Measurements from ENCODE around the gene HIGD1C.
"Not testable (repeated sequence)": the region's sequence is repeated elsewhere in the genome, so short reads cannot be mapped to it uniquely, and the experiment has no call there.

Gene HIGD1C

DNA sequence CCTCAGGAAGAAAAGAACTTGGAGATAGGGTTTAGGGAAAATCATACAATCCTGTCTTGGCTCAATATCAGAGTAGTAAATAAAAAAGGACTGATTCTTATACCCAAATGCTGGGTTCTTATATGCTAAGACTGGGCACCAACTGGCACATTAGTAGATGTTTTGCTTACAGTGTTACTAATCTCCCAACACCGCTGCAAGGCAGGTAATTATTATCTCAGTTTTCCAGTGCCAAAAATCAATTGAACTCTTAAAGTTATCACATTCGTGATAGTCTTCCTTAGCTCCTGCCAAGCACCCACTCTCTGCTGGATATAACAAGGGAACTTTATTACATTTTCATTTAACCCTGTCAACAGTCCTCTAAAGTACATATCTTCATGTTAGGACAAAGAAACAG, 25.0 kb upstream of the HIGD1C start:
- Mint-ChIP-seq H3K27me3 (no peaks in the 10 kb centered on the region), H3K27ac (no peak overlapping the region), H3K9me3 (ENCODE audit: low read depth) (no peaks in the 10 kb centered on the region), H3K4me3 (no peak overlapping the region), H3K4me1 (ENCODE audit: low read depth) (peaks cover 44% of the 10 kb centered on the region), H3K36me3 (no peaks in the 10 kb centered on the region)

DNA sequence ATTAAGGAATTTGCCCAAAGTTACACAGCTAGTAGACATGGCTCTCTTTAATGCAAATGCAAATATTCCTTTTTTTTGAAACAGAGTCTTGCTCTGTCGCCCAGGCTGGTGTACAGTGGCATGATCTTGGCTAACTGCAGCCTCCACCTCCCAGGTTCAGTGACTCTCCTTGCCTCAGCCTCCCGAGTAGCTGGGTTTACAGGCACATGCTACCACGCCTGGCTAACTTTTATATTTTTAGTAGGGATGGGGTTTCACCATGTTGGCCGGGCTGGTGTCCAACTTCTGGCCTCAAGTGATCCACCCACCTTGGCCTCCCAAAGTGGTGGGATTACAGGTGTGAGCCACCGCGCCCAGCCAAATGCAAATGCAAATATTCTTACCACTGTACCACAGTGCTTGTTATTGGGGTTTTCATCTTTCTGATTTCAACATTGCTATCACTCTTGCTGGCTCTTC, 24.5 kb upstream of the HIGD1C start:
- no peak overlapping the region for H3K4me3 Mint-ChIP-seq
- no peak overlapping the region for H3K27ac Mint-ChIP-seq
- no peaks in the 10 kb centered on the region for H3K36me3 Mint-ChIP-seq
- H3K9me3 Mint-ChIP-seq (ENCODE audit: low read depth), result no peaks in the 10 kb centered on the region
- peaks cover 41% of the 10 kb centered on the region for H3K4me1 Mint-ChIP-seq (ENCODE audit: low read depth)
- H3K27me3 Mint-ChIP-seq, result no peaks in the 10 kb centered on the region

DNA sequence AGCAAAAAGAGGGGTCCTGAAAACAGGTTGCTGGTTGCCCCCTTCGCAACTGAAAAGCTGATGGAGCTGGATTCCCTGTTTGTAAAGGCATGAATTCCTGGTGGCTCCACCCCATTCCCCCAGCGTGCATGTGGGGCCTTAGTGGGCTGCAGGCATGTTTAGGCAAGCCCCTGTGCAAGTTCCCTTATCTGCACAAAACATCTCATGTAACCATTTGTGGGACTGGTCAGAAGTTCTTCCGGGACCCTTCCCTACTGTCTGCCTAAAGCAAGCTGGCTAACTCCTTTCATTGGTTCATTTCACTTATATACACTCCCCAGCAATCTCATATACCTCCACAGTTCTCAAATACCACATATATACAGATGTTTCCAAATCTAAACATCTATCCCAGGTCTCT, 24.0 kb upstream of the HIGD1C start:
- Mint-ChIP-seq H3K27ac (no peak overlapping the region), H3K4me1 (ENCODE audit: low read depth) (peaks cover 37% of the 10 kb centered on the region), H3K4me3 (no peak overlapping the region), H3K36me3 (no peaks in the 10 kb centered on the region), H3K9me3 (ENCODE audit: low read depth) (no peaks in the 10 kb centered on the region), H3K27me3 (no peaks in the 10 kb centered on the region)

DNA sequence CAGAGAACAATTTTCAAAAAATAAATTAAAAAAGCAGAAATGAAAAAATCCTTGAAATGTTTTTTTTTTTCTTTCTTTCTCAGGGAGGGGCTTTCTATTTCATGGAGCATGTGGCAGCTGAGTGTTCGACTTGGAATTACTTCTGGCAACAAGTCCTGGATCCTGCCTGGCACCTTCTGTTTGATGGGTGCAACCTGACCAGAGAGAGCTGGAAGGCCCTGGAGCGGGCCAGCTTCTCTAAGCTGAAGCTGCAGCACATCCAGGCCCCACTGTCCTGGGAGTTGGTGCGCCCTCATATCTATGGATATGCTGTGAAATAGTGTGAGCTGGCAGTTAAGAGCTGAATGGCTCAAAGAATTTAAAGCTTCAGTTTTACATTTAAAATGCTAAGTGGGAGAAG, 22.5 kb upstream of the HIGD1C start:
- no peak overlapping the region for H3K4me3 Mint-ChIP-seq
- no peaks in the 10 kb centered on the region for H3K9me3 Mint-ChIP-seq (ENCODE audit: low read depth)
- H3K27me3 Mint-ChIP-seq, result no peaks in the 10 kb centered on the region
- no peaks in the 10 kb centered on the region for H3K36me3 Mint-ChIP-seq
- H3K4me1 Mint-ChIP-seq (ENCODE audit: low read depth), result peaks cover 24% of the 10 kb centered on the region
- H3K27ac Mint-ChIP-seq, result no peak overlapping the region

DNA sequence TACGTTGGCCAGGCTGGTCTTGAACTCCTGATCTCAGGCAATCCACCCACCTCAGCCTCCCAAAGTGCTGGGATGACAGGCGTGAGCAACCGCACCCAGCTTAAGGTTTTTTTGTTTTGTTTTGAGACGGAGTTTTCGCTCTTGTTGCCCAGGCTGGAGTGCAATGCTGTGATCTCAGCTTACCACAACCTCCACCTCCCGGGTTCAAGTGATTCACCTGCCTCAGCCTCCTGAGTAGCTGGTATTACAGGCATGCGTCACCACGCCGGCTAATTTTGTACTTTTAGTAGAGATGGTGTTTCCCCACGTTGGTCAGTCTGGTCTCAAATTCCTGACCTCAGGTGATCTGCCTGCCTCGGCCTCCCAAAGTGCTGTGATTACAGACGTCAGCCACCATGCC, 21.9 kb upstream of the HIGD1C start:
- not testable (repeated sequence) for H3K27me3 Mint-ChIP-seq; H3K36me3 Mint-ChIP-seq; H3K4me3 Mint-ChIP-seq; H3K9me3 Mint-ChIP-seq (ENCODE audit: low read depth); H3K27ac Mint-ChIP-seq
- H3K4me1 Mint-ChIP-seq (ENCODE audit: low read depth), result peaks cover 17% of the 10 kb centered on the region

DNA sequence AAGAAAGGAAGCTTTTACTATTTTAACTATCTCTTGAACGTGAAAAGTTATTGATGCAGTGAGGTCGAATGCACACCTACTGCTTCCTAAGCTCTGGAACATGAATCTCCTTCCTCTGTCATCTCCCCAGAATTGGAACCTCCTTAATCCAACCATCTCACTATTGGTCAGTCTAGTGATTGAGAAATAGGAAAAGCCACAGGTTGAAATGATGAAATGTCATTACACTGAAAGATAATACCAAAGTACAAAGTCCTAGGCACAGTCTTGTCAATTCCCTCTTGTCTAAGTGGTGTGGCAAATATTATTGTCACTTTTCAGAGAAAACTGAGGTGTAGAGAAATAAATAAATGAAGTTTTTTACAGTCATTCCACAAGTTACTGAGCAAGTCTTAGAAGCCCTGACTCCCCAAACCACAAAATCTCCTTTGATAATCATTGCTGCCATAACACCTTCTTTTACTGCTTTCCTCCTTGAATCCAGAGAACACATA, 19.5 kb upstream of the HIGD1C start:
- no peak overlapping the region for H3K4me3 Mint-ChIP-seq
- H3K9me3 Mint-ChIP-seq (ENCODE audit: low read depth), result no peaks in the 10 kb centered on the region
- H3K27ac Mint-ChIP-seq, result no peak overlapping the region
- H3K27me3 Mint-ChIP-seq, result no peaks in the 10 kb centered on the region
- H3K36me3 Mint-ChIP-seq, result peaks cover 3% of the 10 kb centered on the region
- no peaks in the 10 kb centered on the region for H3K4me1 Mint-ChIP-seq (ENCODE audit: low read depth)

DNA sequence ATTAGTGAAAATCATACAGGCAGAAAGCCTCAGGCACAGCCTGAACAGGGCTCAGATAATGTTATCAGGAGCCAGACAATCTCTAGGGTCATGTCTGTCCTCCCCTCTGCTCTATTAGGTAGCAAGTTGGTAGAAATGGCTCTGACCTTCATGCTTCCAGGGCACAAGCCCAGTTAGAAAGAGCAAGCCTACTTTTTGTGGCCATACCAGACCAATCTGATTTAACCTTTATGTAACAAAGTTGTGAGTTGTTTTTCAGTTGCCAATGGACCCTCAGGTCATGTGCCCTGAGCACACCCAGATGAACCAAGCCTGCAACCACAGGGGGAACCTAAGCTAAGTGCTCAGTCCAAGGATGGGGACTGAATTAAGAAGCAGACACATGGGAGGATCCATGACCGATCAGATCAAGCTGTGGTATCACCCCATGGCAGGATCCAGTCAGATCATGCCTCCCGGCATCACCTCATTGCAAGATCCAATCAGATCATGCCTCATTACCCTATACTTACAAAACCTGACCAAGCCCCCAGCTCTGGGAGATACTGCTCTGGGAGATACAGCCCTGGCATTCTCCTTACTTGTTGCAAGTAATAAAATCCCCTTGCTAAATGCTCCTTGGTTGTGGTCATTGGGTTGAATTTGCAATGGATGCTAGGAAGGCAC, 18.8 kb upstream of the HIGD1C start:
- no peak overlapping the region for H3K27ac Mint-ChIP-seq
- peaks cover 4% of the 10 kb centered on the region for H3K36me3 Mint-ChIP-seq
- H3K27me3 Mint-ChIP-seq, result no peaks in the 10 kb centered on the region
- H3K9me3 Mint-ChIP-seq (ENCODE audit: low read depth), result no peaks in the 10 kb centered on the region
- H3K4me1 Mint-ChIP-seq (ENCODE audit: low read depth), result no peaks in the 10 kb centered on the region
- H3K4me3 Mint-ChIP-seq, result no peak overlapping the region

DNA sequence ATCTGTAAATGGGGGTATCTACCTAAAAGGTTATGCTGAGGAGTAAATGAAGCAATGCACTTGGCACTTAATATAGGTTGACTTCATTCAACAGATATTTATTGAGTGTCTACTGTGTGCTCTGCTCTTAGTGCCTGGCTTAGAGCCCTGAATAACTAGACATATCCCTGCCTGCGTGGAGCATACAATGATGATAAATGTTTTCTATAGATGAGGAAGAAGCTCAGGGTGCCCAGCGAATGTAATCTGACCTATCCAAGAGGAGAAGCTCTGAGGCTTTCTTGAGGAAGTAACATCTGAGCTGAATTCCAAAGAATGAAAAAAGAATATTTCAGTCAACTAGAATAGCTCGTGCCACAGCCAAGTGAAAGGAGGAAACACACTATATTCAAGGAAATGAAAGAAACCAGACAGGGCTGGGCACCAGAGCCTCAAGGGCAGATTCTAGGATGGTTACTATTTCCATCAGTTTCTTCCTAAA, 17.9 kb upstream of the HIGD1C start:
- Mint-ChIP-seq H3K4me1 (ENCODE audit: low read depth) (no peaks in the 10 kb centered on the region), H3K9me3 (ENCODE audit: low read depth) (no peaks in the 10 kb centered on the region), H3K36me3 (peaks cover 6% of the 10 kb centered on the region), H3K27ac (no peak overlapping the region), H3K4me3 (no peak overlapping the region), H3K27me3 (no peaks in the 10 kb centered on the region)

DNA sequence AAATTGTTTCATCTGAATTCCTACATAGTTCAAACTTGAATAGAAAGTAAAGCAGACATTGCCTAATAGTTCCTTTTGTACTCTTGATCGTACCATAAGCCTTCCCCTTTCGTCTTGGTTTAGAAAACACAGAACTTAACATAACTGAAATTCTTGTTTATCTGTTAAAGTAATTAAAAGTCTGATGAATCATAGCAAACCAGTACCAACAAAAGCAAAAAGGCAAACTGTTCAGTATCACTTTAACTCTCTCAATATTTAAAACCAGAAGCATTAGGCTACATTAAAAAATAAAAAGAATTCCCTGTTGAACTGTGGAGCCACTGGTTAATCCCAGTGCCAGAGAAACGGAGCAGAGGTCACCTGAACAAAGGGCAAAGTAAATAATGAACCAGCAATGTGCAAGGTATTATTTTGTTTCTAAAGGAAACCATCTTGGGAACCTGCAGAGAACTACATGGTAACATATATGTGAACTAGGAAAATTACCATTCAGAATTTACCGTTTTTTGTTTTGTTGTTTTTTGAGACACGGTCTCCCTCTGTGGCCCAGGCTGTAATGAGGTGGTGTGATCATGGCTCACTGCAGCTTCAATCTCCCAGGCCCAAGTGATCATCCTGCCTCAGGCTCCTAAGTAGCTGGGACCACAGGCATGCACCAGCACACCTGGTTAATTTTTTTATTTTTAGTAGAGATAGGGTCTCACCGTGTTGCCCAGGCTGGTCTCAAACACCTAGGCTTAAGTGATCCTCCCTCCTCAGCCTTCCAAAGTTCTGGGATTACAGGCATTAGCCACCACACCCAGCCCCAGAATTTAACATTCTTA, 17.1 kb upstream of the HIGD1C start:
- no peaks in the 10 kb centered on the region for H3K9me3 Mint-ChIP-seq (ENCODE audit: low read depth)
- no peaks in the 10 kb centered on the region for H3K27me3 Mint-ChIP-seq
- no peaks in the 10 kb centered on the region for H3K4me1 Mint-ChIP-seq (ENCODE audit: low read depth)
- no peak overlapping the region for H3K4me3 Mint-ChIP-seq
- H3K36me3 Mint-ChIP-seq, result peaks cover 6% of the 10 kb centered on the region
- no peak overlapping the region for H3K27ac Mint-ChIP-seq

DNA sequence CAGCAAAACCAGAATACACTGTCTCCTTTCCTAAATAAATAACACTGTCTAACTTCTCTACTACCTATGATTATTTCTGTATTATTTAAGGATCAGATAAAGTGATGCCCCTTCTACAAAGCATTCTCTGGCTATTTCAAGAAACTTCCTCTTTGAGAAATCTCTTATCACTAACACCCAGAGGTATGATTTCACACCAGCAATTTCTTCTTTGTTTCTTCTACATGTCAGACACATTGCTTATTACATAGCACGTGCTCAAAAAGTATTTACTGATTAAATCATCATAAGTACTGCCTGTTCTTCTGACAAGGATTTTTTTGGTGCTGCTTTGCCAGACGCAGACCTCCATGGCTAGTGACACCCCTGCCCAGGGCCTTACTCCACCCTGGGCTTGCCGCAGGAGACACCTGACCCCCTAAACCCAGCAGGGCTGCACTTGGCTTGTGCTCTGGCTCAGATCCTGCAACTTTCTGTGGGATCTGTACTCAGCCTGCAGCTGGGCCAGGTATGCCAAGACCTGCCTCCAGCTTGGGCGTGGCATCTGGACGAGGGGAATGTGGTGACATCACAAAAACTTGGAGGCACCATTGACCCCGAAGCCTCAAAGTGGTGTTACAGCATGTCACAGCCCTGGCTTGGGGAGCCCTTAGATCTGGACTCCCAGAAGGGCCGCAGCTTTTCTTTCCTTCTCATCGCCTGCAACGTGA, 15.4 kb upstream of the HIGD1C start:
- Mint-ChIP-seq H3K4me3 (no peak overlapping the region), H3K36me3 (peaks cover 6% of the 10 kb centered on the region), H3K9me3 (ENCODE audit: low read depth) (no peaks in the 10 kb centered on the region), H3K27ac (no peak overlapping the region), H3K27me3 (no peaks in the 10 kb centered on the region), H3K4me1 (ENCODE audit: low read depth) (no peaks in the 10 kb centered on the region)

DNA sequence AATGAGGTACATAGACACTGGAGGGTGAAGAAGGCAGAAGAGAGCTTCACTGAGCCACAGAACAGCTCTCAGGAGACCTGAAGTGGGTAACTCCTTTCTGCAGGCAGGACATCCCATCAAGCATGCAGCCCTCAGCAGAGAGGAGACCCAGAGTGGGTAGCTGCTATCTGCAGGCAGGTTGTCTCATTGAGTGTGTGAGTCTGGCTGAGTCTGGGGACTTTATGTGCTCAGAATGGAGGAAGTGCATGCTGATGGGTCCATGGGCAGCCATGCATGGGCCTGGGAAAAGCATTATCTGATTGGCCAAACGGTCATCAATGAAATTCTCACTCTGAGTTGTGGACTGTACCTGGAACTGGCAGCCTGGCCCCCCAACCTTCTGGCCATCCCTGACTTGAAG, 14.7 kb upstream of the HIGD1C start:
- no peaks in the 10 kb centered on the region for H3K27me3 Mint-ChIP-seq
- peaks cover 6% of the 10 kb centered on the region for H3K36me3 Mint-ChIP-seq
- H3K4me1 Mint-ChIP-seq (ENCODE audit: low read depth), result no peaks in the 10 kb centered on the region
- H3K4me3 Mint-ChIP-seq, result no peak overlapping the region
- H3K27ac Mint-ChIP-seq, result no peak overlapping the region
- no peaks in the 10 kb centered on the region for H3K9me3 Mint-ChIP-seq (ENCODE audit: low read depth)

DNA sequence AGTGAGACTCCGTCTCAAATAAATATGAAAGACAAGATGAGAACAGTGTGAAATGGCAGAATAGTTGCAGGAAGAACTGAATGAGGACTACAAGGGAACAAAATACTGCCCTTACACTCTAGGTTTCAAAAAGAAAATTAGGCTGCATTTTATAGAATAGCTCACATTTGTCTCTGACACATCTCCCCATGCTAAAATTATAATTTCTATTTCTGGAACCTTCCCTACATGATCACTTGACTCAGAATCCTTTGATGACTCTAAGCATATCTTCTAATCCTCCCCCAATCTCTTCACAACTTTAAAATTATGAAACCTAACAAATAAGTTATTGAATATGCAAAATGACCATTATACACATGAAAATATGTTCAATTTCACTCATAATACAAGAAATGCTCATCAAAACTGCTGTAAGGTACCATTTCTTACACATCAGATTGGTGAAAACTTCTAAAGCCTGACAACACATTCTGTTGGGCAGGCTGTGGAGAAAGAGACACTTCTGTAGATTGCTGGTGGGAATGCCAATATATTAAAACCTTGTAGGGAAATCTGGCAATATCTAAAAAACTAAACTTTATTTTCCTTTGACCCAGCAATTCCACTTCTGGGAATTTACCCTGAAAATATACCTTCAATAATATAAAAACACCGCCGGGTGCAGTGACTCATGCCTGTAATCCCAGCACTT, 4.3 kb upstream of the HIGD1C start:
- Mint-ChIP-seq H3K9me3 (ENCODE audit: low read depth) (no peaks in the 10 kb centered on the region), H3K4me1 (ENCODE audit: low read depth) (no peaks in the 10 kb centered on the region), H3K27ac (no peak overlapping the region), H3K36me3 (peaks cover 2% of the 10 kb centered on the region), H3K4me3 (no peak overlapping the region), H3K27me3 (no peaks in the 10 kb centered on the region)

DNA sequence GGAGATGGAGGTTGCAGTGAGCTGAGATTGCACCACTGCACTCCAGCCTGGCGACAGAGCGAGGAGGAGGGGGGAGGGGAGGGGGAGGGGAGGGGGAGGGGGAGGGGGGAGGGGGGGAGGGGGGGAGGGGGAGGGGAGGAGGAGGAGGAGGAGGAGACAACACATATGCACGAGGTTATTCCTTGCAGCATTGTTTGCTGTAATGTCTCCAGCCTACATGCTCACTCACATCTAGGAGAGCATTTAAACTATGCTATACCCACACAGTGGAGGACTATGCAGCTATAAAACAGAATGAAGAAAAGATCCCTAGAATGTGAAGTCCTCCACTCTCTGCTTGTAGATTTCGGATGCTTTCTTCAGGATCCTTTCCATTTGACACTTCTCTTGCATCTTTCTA, 3.5 kb upstream of the HIGD1C start:
- H3K4me3 Mint-ChIP-seq, result no peak overlapping the region
- H3K27me3 Mint-ChIP-seq, result no peaks in the 10 kb centered on the region
- peaks cover 2% of the 10 kb centered on the region for H3K36me3 Mint-ChIP-seq
- H3K4me1 Mint-ChIP-seq (ENCODE audit: low read depth), result no peaks in the 10 kb centered on the region
- H3K9me3 Mint-ChIP-seq (ENCODE audit: low read depth), result no peaks in the 10 kb centered on the region
- H3K27ac Mint-ChIP-seq, result no peak overlapping the region

DNA sequence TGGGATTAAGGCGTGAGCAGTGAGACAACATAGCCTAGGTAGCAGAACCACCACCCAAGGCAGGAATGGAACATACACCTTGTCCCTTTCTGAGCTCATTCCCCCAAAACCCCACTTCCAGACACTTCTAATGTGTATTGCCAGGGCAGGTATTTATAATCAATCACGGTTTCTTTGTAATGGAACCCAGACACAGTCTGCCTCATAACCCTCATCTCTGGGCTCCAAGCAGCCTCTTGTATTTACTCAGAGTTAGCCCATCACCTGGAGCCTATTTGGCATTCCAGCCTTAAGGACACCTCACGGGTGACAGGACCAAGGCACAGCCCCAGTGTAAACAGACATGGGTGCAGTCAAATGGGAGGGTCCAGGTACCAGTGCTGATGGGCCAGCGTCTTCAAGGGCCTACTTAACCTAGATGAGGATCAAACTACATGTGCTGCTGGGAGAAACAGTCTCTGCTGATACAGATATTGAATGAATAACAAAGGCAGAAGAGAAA, 2.5 kb upstream of the HIGD1C start:
- Mint-ChIP-seq H3K36me3 (peaks cover 2% of the 10 kb centered on the region), H3K27ac (no peak overlapping the region), H3K4me3 (no peak overlapping the region), H3K27me3 (no peaks in the 10 kb centered on the region), H3K9me3 (ENCODE audit: low read depth) (no peaks in the 10 kb centered on the region), H3K4me1 (ENCODE audit: low read depth) (no peaks in the 10 kb centered on the region)

All from activated naive CD8-positive, alpha-beta T cell (primary cell).